Measurements from ENCODE around the gene IRF9. TPM values are rescaled to one million over a fixed set of nuclear protein-coding genes. Genes with fewer than 3 reads are reported as not detected.

IRF9 gene
- total RNA-seq, 1 donor, result 112 TPM

- DNase-seq (ENCODE audit: low read depth in 2 of 3, low spot score in 2 of 3), result no peak
Observed at GRCh38 chr14:24130717-24131548, 30.1 kb upstream of the IRF9 start.

GRCh38 chr14:24131549-24131966 is 29.5 kb upstream of the IRF9 start:
- DNase-seq (ENCODE audit: low read depth in 2 of 3, low spot score in 2 of 3), result no peak

GRCh38 chr14:24132061-24132685 is 28.9 kb upstream of the IRF9 start:
- DNase-seq (ENCODE audit: low read depth in 2 of 3, low spot score in 2 of 3), result peak in 1 of 3 donors; percentile 33

- no peak for DNase-seq (ENCODE audit: low read depth in 2 of 3, low spot score in 2 of 3)
Observed at GRCh38 chr14:24132976-24133375, 28.1 kb upstream of the IRF9 start.

- DNase-seq (ENCODE audit: low read depth in 2 of 3, low spot score in 2 of 3), result no peak
Observed at GRCh38 chr14:24133735-24134134, 27.3 kb upstream of the IRF9 start.

GRCh38 chr14:24135584-24135833 is 25.6 kb upstream of the IRF9 start:
- DNase-seq (ENCODE audit: low read depth in 2 of 3, low spot score in 2 of 3), result no peak

- DNase-seq (ENCODE audit: low read depth in 2 of 3, low spot score in 2 of 3), result peak; percentile 87 to 93 (median 92)
Observed at GRCh38 chr14:24135834-24136683, 25.0 kb upstream of the IRF9 start, which contains the start of gene PSME1. Gene PSME1, plus strand, starts transcription at chr14:24136194. Its CDS starts 69 bp downstream, at chr14:24136263.

GRCh38 chr14:24136684-24137528 is 24.2 kb upstream of the IRF9 start:
- no peak for DNase-seq (ENCODE audit: low read depth in 2 of 3, low spot score in 2 of 3)

GRCh38 chr14:24137529-24138395 is 23.3 kb upstream of the IRF9 start:
- DNase-seq (ENCODE audit: low read depth in 2 of 3, low spot score in 2 of 3), result no peak

- no peak for DNase-seq (ENCODE audit: low read depth in 2 of 3, low spot score in 2 of 3)
Observed at GRCh38 chr14:24138396-24139271, 22.4 kb upstream of the IRF9 start.

GRCh38 chr14:24139272-24139934 is 21.7 kb upstream of the IRF9 start:
- DNase-seq (ENCODE audit: low read depth in 2 of 3, low spot score in 2 of 3), result no peak

- peak; percentile 97 to 100 (median 99) for DNase-seq (ENCODE audit: low read depth in 2 of 3, low spot score in 2 of 3)
Observed at GRCh38 chr14:24141097-24141880, 19.8 kb upstream of the IRF9 start, which contains the start of gene EMC9. Gene EMC9, minus strand, starts transcription at chr14:24141591. Its CDS starts 287 bp downstream, at chr14:24141304.

GRCh38 chr14:24143511-24143910 is 17.6 kb upstream of the IRF9 start:
- DNase-seq (ENCODE audit: low read depth in 2 of 3, low spot score in 2 of 3), result no peak

- no peak for DNase-seq (ENCODE audit: low read depth in 2 of 3, low spot score in 2 of 3)
Observed at GRCh38 chr14:24144451-24144850, 16.6 kb upstream of the IRF9 start.

GRCh38 chr14:24145219-24145618 is 15.8 kb upstream of the IRF9 start:
- DNase-seq (ENCODE audit: low read depth in 2 of 3, low spot score in 2 of 3), result no peak

- DNase-seq (ENCODE audit: low read depth in 2 of 3, low spot score in 2 of 3), result no peak
Observed at GRCh38 chr14:24145690-24146452, 15.2 kb upstream of the IRF9 start.

All from hematopoietic multipotent progenitor cell (in vitro differentiated cells).